NCI-H1694 treated with DMSO at 0.1 percent for 48 hours (cell line): Measurements from ENCODE around the gene RAB17.

Experiments
- DNase-seq: peaks from one replicate; lab custom pipeline; 2025; lab: John Stamatoyannopoulos, UW

The RAB17 gene

DNA sequence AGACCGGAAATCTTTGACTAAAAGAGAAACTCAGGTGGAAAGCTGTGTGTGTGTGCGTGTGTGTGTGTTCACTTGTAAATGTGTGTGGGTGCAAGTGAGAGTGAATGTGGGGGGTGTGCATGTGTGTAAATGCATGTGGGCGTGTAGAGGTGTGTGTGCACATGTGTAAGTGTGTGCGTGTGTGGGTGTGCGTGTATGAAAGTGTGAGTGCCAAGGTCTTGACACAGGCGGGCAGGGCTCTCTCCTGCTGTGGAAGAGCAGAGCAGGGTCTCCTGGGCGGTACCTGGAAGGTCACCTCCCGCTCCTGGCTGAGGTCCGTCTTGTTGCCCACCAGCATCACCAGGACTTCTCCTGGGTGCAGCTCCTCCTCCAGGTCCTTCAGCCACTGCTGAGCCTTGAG lies 13.6 kb downstream of the RAB17 start:
- DNase-seq: no peak

DNA sequence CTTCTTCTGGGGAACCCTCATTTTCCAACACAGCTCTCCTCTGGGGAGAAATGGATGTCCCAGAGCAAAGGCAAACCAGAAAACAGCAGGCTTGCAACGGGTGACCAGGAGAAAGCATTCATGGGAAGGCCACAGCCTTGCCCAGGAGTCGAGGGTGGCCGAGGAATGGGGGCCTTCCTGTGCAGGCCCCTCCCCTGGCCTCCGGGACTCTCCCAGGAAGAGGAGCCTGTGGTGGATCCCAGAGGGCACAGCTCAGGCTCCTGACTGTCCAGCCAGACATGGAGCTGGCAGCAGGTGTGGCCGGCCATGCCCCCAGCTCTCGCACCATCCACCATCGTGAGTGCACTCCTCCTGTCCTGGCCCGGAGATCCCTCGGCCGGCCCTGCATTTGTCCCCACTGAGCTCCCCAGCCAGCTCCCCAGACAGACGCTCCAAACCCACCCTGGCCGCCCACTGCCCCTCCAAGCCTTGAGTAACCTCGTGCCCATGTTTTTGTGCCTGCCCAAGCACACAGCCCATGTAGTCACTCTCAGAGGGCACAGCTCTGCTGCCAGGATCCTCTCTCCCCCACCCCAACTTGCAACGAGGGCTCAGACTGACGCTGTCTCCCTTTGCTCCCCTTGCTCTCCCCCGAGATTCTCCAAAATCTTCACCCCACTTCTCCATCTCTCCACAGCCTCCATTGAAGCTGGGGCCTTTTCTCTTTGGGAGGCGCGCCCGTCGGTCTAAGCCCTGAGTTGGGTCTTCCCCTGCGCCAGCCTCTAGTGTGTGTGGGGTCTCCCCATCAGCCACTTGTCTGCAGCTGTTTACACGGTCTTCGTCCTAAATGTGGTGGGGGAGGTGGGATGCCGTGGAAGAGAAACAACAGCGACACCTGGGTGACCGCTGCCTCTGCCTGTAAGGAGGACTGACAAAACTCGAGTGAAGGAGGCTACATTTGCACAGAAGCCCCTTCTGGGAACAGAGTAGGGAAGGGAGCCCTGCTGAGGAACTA lies 14.4 kb downstream of the RAB17 start:
- no peak for DNase-seq

DNA sequence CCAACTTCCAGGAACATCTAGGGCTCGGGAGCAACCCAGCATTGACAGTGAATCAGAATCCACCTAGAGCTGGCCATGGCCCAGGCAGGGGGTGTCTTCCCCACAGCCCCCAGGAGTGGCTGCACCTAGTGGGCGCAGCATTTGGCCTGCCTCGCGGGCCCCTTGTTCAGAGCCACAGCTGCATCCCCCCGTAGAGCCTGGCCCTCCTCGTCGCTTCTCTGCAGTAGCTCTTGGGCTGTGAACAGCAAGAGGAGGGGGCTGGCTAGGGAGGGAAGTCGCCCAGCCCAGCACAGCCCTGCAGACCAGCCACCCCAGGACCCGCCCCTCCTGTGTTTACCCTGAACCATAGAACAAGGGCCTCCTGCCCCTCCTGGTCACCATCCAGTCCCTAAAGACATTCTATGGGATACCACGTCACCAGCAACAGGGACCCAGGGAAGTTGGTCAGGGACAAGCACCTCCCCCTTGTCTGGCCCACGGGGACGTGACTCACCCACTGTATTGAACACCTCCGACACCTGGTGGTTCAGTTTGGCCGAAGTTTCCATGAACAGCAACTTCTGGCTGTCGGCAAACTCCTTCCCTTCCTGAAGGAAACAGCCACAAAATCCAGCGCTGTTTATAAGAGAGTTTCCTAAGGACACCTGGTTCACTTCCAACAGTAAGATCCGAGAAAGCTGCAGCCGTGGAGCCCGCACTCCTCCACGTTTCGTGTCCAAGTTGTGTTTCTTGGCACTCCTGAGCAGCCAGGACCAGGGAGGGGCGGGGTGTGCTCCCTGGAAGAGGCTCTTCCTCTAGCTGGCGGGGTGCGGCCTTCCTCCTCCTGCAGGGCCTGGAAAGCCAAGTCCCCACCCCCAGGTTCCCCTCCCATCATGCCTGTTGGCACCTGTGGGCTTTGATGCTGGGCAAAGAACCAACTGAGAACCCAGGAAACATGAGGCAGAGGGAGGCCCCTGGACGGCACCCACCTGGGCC lies 15.4 kb downstream of the RAB17 start:
- DNase-seq: no peak

DNA sequence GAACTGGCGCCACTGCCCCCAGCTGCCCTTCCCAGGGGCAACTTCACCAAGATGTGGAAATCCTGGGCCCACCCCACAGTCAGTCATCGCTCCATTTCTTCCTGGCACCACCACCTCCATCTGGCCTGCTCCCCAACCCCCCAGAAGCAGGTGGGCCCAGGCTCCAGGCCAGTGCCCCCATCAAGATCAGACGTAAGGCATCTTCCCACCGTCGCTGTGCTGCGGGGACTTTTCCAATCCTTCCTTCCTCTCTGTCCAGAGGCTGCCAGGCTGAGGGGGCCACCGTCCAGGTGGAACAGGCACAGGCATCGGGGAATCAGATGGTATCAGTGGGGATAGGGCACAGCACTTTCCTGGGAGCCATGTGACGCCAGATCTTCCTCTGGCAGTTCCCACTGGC lies 16.1 kb downstream of the RAB17 start:
- DNase-seq: no peak

DNA sequence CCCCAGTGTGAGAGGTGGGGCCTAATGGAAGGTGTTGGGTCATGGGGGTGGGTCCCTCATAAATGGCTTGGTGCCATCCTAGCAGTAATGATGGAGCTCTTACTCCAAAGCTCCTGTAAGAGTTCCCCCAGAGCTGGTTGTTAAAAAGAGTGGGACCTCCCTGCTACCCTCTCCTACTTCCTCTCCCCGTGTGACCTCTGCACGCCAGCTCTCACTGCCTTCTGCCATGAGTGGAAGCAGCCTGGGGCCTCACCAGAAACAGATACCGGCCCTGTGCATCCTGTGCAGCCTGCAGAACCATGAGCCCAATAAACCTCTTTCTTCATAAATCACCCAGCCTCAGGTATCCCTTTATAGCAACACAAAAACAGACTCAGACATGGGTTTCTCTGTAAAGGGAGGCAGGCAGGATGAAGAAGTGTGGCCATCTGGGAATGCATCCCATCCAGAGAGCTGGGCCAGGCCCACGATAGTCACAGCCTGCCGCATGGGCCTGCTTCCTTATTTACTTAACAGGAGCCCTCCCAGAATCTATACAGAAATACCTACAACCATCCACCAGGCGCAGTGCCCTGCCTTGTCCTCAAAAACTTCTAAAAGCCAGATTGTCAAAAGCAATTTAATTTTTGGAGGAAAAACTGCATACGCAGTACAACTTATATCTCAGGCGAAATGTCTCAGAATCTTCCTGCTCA lies 16.7 kb downstream of the RAB17 start:
- no peak for DNase-seq

DNA sequence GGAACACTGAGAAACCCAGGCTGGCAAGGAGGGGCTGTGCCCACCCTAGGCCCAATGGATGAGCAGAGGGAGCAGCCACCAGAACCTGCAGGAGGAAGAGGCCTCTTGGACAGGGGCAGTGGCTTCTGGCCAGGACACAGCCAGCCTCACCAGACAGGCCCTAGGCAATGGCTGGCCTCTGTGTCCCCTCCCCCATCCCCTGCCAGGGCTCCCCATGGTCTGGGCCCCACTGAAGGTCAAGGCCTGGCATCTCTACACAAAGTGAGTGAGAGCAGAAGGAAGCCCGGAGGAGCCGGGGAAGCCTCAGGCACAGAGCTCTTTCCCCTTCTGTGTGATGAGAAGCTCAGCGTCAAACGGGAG lies 17.8 kb downstream of the RAB17 start:
- no peak for DNase-seq

DNA sequence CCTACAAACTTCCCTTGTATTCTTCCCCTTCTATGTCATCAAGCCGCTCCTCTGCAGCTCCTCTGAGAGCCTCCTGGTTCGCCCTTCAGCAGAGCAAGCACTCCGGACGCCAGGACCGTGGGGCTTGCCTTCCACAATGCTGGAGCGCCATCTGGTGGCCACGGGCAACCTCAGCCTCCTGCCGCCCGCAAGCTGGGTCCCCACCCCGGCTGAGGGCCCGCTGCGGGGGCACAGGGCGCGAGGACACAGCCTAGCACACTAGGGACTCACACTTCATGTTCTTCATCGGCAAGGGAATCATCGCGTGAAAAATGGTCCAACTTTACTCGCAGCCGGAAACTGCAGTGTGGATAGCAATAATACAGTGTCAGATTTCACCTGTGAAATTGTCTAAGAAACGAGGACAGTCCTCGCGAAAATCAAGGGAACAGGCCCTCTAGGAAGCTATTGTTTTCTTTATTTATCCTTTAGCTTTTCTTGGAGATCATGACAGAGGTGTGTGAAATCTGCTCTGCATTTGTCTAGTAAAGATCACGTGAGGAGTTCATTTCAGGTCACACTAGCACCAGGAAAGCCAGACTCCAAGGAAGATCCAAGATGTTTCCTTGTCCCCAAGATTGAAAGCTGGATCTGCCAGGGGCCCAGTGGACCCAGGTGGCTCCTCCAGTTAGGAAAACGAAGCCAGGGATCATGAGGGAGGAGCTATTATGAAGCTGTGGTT lies 18.4 kb downstream of the RAB17 start:
- DNase-seq: peak; percentile 75

DNA sequence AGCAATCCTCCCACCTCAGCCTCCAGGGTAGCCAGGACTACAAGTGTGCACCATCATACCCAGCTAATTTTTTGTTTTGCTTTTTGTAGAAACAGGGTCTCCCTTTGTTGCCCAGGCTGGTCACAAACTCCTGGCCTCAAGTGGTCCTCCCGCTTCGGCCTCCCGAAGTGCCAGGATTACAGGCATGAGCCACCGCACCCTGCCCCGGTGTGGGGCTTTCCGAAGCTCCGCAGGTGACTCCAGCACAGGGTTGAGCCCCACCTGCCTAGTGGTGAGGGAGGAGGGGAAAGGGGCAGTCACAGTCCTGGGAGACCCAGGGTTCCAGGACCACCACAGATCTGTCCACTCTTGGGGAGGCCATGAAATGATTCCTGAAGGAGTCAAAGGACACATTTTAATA lies 19.0 kb downstream of the RAB17 start:
- DNase-seq: no peak

DNA sequence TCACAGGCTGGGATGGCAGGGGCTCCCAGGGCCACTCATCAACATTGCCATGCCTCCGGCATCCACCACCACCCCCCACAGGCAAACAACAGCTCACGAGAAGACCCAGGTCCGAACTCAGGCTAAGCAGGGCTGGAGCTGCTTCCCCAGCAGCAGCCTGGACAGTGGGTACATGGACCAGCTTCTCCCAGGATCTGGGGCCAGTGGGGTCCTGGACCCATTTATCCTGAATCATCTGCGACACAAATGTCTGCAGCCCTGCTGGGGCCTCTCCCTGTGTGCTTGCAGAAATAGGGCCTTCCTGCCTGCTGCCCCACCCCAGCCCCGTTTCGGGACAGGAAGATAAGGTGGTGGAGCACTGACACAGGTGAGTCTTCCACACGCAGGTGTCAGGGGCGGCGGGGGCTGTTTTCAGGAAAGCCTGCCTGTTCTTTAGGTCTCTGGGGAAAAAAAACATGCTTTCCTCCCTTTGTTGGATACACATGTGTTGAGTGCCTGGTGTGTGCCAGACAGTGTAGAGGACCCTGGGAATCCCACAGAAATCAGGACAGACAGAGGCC lies 19.7 kb downstream of the RAB17 start:
- no peak for DNase-seq

DNA sequence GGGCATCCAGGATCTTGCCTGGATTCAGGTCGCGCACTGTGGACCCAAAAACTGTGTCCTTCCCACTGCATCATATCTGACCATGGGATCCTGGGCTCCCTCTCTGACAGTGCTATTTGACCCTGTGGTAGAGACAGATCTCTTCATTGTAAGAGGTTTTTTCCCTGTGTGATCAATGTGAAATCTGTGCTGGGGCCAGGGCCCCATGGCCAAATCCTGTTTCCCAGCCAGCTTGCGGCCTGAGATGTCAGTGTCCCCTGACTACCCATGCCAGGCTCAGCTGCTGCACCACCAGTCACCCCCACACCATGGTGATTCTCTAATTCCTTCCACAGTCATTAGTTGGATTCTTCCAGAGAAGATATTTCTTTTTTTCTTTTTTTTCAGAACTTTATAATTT lies 20.6 kb downstream of the RAB17 start:
- no peak for DNase-seq

DNA sequence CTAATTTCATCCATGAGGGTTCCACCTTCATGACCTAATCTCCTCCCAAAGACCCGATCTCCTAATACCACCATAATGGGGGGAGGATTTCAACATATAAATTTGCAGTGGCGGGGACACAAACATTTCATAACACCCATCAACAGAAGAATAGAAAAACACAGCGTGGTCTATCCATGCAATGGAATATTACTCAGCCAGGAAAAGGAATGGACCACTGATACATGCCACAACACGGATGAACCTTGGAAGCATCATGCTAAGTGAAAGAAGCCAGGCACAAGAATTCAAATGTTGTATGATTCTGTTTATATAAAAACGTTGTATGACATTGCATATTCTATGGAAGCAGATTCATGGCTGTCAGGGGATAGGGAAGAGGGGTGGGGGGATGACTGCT lies 21.5 kb downstream of the RAB17 start:
- no peak for DNase-seq

DNA sequence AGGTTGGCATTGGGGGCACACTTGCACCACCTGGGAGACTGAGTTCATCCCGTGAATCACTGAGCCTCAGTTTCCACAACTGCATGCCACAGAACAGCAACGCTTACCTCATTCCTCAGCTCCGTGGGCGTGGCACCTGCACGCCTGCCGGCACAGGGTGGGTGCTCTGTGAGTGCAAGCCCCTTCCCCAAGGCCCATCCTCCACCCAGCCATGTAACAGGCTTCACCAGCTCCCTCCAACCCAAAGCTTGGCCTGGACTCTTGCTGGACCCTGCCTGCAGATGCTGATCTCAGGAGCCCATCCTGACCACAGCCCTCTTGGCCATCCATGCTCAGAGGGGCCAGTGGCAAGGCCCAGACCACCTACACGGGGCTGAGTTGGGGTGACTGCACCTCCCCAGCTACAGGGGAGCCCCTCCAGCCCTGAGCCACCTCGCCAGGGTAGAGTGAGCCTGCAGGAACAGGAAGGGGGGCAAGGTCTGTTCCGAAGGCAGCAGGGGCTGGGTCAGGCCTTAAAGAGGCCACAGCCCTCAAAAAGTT lies 22.3 kb downstream of the RAB17 start:
- no peak for DNase-seq

DNA sequence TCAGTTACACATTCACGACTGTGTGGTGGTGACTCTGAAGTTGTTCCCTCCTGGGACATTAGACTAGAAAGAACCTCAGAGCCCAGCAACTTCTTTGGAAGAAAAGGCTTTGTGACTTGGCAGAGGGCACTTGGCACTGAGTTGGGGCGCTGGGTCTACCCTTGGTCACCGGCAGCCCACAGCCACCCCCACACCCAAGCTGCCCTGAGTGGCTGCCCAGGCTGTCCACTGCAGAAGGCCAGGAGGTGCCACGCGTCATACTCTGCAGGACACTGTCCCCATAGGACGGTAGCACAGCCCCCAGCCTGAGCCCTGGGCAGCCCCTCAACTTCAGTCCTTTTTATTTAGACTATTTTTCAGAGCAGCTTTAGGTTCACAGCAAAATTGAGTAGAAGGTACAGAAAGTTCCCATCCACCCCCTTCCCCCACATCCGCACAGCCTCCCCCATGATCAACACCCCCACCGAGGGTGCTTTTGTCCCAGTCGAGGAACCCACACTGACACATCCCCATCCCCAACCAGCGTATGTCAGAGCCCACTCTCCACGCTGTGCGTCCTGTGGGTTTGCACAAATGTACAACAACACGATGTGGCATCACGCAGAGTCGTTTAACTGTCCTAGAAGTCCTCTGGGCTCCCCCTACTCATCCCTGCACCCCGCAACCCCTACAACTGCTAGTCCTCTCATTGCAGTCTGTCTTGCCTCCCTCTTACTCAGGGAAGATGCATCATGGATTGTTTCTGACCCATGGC lies 23.1 kb downstream of the RAB17 start:
- no peak for DNase-seq

DNA sequence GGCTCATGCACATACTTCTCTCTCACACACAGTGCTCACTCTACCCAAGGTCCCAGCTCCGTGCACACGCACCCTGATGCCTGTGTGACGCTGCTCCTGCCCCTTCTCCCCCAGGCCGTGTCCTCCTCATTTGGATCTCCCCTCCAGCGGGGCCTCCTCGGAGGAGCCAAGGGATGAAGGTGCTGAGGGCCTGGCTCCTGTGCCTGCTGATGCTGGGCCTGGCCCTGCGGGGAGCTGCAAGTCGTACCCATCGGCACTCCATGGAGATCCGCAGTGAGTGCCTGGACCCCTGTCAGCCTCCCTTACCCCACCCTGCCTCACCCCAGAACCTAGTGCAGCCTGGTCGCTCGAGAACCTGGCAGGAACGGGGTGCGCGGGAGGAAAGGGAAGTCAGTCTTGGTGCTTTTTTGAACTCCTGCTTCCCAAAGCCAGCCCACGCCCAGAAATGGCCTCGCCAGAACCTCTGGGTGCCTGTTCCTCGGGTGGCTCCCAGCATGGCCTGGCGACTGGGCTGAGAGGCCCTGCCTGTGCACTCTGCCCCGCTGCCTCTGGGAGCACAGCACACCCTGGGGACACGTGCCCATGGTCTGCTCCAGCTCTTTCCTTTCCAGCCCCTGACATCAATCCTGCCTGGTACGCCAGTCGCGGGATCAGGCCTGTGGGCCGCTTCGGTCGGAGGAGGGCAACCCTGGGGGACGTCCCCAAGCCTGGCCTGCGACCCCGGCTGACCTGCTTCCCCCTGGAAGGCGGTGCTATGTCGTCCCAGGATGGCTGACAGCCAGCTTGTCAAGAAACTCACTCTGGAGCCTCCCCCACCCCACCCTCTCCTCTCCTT lies 23.9 kb downstream of the RAB17 start, which contains the start of gene PRLH:
Gene PRLH, plus strand, starts transcription at position 174 of the 835 bp plus-strand sequence. Its CDS starts 0 bp downstream, at position 174.
- no peak for DNase-seq

DNA sequence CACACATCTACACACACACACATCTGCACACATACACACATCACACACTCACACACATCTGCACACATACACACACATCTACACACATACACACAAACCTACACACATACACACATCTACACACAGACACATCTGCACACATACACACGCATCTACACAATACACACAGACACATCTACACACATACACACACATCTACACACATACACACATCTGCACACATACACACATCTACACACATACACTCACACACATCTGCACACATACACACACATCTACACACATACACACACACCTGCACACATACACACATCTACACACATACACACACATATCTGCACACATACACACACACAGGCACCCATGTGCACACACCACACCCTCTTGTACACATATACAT lies 24.6 kb downstream of the RAB17 start:
- no peak for DNase-seq

DNA sequence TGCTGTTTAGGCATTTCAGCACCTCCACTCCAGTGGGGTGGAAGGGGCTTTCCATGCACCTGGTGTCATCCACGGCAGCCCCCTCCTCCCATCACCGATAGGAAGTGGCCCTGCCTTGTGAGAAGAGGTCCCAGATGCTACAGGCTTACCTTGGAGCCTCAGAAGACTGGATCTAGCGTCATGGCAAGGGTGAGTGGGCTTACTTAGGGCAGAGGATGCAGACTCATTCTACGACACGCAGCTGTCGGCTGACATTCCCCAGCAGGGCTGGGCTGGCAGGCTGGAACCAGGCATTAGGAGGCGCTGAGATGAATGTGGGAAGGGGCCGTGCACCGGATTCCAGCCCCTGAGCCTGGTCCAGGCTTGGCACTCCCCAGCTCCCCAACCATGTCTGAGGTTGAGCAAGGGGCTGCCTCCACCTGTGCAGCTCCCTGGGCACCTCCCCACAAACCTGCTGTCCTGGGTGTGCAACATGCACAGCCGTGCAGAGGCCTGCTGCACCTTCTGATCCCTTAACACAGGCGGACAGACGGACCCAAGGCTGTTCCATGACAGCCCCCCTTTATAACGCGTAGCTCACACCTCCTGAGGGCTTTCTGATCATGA lies 25.9 kb downstream of the RAB17 start:
- no peak for DNase-seq

DNA sequence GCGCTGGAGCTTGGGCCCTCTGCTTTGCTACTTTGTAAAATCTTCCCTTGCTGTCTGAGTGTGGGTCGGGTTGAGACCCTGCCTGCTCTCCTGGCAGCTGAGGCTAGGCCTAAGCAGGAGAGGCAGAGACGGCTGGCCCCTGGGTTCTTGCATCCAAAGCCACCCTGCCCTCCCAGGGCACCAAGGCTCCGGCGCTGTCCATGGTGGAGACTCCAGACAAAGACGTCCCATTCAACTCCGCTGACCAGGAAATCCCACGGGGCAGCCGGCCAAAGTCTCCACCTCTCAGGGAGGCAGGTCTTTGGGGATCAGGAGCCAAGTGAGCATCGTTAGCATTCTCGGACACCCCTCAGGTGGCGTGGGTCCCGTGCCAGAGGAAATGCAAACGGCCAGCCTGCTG lies 26.7 kb downstream of the RAB17 start:
- no peak for DNase-seq

DNA sequence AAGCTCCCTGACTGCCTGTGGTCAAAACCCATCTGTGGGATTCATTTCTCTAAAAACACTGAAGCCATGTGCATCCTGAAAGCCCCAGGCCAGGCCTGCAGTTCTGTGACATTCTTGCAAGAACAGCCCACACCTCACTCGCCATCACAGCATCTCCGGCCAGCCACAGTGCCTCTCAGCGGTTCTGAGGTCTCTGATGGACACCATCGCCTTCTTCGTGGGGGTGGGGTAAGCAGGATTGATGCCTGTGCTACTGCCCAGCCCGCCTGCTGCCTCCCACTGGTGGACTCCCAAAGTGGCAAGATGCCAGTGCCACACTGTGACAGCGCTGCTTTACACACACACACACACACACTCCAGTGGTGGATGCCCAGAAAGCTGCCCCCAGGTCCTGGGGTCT lies 29.3 kb downstream of the RAB17 start:
- no peak for DNase-seq
